Inflammatory macrophage treated with lipopolysaccharide for 1 hour (primary cell): ENCODE data around the gene P4HA1.

ENCODE experiments used
- DNase-seq, 2 donors: peaks; one replicate each; pipeline ENCODE4 v3.0.0-alpha.2; 2020 to 2022

Gene P4HA1

DNA sequence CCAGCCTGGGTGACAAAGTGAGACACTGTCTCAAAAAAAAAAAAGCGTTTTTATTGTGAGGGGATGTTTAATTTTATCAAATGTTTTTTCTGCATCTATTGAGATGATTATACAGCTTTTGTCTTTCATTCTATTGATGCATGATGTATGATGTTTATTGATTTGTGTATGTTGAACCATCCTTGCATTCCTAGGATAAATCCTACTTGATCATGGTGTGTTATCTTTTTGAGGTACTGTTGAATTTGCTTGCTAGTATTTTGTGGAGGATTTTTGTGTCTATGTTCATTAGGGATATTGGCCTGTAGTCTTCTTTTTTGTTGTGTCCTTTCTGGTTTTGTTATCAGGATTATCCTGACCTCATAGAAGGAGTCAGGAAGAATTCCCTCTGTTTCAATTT, 119.8 kb downstream of the P4HA1 start:
- DNase-seq, result no peak
